GM19324 (cell line): Measurements from ENCODE around the gene PRSS16.
"Not testable (repeated sequence)": the region's sequence is repeated elsewhere in the genome, so short reads cannot be mapped to it uniquely, and the experiment has no call there.

ENCODE experiments used
- ATAC-seq: cut with Tn5 transposase; IDR thresholded peaks from one replicate; pipeline ENCODE4 v1.9.1; 2021; ENCODE audit warnings: mild to moderate bottlenecking, moderate library complexity; ENCODE audit not compliant: unreplicated experiment, low FRiP score

Gene PRSS16

GRCh38 chr6:27247133-27247836 is at the start of gene PRSS16:
TSS of gene PRSS16 (plus strand) at chr6:27247701. CDS start at chr6:27247738, 37 bp downstream.
- ATAC-seq = no peak

DNA sequence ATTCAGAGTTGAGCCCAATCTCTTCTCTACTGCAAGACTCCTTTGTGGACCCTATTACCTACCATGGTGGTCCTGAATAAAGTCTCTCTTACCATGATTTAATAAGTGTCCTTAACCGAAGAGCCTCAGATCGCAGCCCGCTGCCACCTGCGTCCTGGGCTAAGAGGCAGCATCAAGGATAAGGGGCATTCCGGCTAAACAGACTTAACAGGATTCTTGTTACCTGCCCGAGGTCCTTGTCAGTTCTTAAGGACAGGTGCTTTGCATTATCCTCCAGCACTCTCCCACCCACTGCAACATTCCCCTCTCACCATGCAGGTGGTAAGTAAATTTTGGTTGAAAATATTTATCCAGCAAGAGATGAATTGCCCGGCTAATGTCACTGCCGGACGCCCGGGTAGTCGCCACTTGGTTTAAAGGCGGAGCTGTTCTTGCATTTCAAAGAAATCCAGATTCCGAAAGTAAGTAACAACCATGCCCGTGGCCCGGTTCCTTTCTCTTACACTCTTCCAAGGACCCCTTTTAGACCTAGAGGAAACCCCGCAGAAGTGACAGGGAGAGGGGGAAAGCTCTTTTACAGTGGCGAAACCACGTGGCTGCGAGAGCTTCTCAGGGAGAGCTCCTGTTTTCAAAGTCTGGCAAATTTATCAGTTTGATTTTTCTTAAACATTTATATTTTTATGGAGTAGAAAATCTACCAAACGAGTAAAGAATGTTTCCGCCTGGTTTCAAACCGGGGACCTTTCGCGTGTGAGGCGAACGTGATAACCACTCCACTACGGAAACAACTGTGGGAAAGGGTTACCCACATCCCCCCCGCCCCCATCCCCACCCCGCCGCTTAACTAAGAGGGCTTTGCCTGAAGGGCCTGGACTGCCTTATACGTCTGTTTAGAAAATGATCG is 41.9 kb upstream of the PRSS16 start:
- no peak for ATAC-seq

- no peak for ATAC-seq
Measured at GRCh38 chr6:27206806-27207205, 40.7 kb upstream of the PRSS16 start.

GRCh38 chr6:27208042-27208441 is 39.5 kb upstream of the PRSS16 start:
- no peak for ATAC-seq

DNA sequence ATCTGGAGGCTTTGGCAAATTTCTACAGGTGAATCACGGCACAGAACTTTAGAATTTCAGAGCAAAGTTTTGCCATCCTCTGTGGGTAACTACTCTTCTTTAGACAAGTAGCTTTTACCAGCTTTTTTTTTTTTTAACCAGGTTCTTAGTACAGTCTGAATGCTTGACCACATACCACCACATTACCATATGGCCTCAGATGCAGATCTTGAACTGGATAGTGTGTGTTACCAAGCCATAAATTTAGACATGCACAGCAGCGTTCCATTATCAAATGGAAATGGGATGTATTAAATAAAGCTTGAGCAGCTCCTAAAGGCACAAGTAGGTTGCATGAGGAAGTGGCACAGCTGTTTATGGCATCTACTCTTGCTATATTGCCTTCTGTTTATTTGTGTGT is 38.3 kb upstream of the PRSS16 start:
- ATAC-seq = no peak

DNA sequence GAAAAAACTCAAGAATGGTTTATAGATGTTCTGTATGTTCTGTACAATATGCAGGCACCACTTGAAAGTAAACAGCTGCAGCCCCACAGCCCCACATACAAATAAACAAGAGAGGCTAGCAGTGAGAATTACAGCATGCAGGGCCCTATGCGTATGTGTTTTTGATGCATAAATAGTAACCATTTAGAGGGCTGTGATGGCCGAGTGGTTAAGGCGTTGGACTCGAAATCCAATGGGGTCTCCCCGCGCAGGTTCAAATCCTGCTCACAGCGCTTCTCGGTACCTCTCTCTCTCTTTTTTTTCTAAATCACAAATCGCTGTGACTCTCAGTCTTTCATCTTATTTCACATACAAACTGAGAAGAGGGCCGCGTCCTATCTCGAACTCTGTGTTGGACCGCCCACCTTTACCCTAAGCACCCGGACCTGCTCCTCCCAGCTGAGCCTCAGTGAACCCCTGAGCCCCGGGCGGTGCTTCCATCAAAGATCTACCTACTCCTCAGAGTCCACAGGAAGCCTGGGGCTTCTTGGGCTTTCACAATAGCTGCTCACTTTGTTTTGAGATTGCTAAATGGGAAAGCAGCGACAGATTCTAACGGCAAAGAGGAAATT is 37.7 kb upstream of the PRSS16 start:
- ATAC-seq = no peak

GRCh38 chr6:27213091-27213517 is 34.4 kb upstream of the PRSS16 start:
- not testable (repeated sequence) for ATAC-seq

DNA sequence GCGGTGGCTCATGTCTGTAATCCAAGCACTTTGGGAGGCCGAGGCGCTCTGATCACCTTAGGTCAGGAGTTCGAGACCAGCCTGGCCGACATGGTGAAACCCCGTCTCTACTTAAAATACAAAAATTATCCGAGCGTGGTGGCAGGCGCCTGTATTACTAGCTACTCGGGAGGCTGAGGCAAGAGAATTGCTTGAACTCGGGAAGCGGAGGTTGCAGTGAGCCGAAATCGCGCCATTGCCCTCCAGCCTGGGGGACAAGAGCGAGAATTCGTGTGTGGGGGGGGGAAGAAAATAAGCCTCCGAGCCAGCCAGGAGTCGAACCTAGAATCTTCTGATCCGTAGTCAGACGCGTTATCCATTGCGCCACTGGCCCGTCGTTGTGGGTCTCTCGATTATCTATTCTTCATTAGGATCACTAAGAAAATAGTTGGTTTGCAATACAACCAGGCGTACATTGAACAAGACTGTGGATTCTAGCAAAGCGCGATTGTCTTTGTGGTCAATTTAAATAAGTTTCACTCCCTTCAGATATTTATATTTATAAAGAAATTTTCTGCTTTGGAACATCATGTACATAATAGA is 33.9 kb upstream of the PRSS16 start:
- ATAC-seq = no peak

- no peak for ATAC-seq
Measured at GRCh38 chr6:27214126-27214601, 33.3 kb upstream of the PRSS16 start.

- no peak for ATAC-seq
Measured at GRCh38 chr6:27216874-27217273, 30.6 kb upstream of the PRSS16 start.

GRCh38 chr6:27222971-27223370 is 24.5 kb upstream of the PRSS16 start:
- not testable (repeated sequence) for ATAC-seq

GRCh38 chr6:27224729-27225128 is 22.8 kb upstream of the PRSS16 start:
- no peak for ATAC-seq

DNA sequence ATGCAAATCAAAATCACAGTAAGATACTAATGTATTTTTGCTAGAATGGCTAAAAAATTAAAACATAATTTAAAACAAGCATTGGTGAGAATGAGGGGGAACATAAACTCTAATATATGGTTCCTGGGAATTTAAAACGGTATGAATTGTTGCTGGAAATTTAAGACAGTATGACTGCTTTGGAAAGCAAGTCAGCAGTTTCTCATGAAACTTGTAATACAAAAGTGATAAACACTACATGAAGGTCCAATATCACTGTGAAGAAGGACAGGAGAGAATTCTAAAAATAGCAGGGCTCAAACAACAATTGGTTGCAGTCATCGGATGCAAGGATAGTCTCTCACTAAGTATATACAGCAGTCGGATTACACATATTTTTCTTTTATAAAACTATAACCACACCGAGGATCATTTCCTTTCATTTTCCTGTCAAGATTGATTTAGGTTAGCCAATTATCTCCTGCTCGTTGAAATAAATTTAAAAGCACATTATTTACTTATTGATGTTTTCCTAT is 18.5 kb upstream of the PRSS16 start:
- no peak for ATAC-seq

DNA sequence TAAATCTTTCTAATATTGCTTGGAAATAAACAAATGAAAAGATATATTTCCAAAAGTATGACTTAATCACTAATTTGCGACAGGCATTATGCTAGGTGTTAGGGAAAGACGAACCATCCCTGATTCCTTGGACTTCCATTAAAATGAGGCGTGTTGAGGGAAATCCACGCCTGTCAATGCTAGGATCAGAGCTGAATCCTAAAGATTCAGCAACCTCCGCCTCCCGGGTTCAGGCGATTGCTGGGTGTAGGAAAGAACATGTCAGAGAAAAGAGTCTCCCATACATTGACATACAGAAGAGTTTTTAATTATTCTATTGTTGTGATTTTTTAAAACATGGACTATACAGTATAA is 16.8 kb upstream of the PRSS16 start:
- ATAC-seq = no peak

- ATAC-seq = no peak
Measured at GRCh38 chr6:27234576-27234975, 12.9 kb upstream of the PRSS16 start.

DNA sequence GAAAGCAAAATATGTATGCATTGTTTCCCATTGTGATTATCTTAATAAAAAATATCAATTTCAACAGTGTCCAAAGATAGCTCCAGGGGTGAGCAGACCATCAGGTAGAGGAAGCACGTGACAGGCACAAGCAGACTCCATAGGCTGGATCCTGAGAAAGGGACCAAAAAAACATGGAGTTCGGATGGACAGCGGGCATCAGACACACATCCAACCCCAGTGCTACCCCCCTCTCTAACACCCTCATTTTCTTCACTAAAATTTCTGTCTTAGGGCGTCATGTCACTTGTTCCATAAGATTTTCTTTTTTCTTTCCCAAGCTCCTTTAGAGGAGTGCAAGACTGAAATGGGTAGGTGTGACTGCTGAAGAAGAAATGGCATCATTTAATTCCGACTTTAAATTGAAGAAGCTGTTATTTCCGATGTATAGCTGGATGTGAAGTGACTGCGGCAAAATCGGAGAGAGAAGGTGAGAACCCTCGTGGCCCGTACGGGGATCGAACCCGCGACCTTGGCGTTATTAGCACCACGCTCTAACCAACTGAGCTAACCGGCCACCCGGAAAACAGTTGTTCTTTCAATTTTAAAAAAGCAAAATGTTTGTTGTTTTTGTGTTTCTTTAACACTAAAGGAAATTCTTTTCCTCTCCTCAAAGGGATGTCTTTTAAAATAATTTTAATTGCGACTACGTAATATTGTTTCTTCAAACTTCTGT is 10.3 kb upstream of the PRSS16 start:
- ATAC-seq = no peak

DNA sequence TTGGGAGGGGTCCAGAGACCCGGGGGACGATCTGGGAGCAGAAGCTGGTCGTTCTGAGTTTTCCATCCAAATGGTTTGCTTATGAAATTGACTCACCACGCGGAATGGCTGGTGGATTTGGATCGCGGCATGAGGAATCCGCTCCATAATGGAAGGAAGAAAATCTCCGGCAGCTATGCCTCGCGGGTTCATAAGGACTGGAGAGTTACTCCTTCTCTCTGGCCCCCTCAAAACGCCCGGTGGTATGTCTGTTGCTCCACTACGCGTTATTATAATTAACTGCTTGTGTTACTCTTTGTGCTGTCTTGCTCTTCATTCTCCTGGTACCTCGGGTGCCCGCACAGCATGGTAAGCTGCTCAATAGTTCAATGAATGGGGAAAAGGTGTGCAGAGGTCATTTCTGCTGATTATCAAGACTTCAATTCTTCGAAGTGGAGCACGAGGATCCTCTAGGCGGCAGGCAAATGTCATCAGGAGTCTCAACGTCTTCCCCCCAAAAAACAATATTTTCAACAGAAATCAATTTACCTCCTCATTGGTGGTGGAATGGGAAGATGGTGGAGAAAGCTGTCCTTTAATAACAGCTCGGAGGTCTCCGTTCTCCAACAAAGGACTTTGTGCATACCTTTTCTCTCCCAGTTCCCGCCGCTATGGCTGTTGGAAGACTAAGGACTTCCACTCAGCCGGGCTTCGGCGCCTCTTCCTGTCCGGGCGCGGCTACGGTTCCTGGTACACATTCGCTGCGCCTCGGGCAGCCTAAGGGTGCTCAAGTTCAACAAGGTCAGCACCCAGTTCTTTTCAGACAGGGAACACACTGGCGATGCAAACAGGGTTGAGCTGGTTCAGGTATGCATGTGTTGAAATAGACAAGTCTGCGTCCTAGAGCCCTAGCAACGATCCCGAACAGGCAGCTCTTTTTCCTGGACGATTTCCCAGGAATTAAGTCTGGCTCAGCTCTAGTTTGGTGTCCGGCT is 9.2 kb upstream of the PRSS16 start:
- no peak for ATAC-seq

GRCh38 chr6:27239258-27239657 is 8.2 kb upstream of the PRSS16 start:
- ATAC-seq = no peak

DNA sequence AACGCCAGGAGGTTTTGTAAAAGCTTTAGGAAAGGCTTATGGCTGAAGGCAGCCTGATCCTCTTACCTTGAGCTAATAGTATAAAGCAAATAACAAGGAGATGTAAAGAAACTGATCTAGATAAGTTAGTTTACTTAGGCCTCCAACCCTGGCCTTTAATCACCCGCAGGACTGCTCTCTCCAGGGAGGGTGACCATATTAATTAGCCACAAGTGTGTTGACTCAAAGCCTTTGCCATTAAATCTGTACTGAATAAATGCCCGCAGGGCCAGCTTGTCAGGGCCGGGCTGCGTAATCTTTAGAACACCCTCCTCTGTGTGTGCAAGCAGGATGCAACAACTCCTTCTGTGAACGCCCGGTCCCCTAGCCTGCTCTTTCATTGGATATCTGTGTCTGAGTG is 6.1 kb upstream of the PRSS16 start:
- ATAC-seq = no peak
